ENCODE results near the gene SYTL5. TPM values are rescaled to one million over a fixed set of nuclear protein-coding genes. Genes with fewer than 3 reads are reported as not detected.

SYTL5 gene
- total RNA-seq, 1 donor from 2014 or later = 0.46 TPM

GRCh38 chrX:38163193-38163592 is 156.8 kb downstream of the SYTL5 start:
- Histone ChIP-seq H3K27ac (no peak overlapping the region), H3K4me1 (no peaks in the 10 kb centered on the region), H3K36me3 (no peaks in the 10 kb centered on the region), H3K4me3 (no peak overlapping the region), H3K9me3 (no peaks in the 10 kb centered on the region), H3K27me3 (no peaks in the 10 kb centered on the region)
- ATAC-seq (no peak), DNase-seq (no peak)
- TF ChIP-seq, protein P1, sequence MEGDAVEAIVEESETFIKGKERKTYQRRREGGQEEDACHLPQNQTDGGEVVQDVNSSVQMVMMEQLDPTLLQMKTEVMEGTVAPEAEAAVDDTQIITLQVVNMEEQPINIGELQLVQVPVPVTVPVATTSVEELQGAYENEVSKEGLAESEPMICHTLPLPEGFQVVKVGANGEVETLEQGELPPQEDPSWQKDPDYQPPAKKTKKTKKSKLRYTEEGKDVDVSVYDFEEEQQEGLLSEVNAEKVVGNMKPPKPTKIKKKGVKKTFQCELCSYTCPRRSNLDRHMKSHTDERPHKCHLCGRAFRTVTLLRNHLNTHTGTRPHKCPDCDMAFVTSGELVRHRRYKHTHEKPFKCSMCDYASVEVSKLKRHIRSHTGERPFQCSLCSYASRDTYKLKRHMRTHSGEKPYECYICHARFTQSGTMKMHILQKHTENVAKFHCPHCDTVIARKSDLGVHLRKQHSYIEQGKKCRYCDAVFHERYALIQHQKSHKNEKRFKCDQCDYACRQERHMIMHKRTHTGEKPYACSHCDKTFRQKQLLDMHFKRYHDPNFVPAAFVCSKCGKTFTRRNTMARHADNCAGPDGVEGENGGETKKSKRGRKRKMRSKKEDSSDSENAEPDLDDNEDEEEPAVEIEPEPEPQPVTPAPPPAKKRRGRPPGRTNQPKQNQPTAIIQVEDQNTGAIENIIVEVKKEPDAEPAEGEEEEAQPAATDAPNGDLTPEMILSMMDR (IDR thresholded peaks at IDR 0.05) = no peak
- intact Hi-C loops (cut with DNase I) = loop anchor here (10.0 kb wide), 1 partner anchor 238 kb away; no protein-coding TSS in a partner anchor

- Histone ChIP-seq H3K27ac (no peak overlapping the region), H3K9me3 (no peaks in the 10 kb centered on the region), H3K36me3 (no peaks in the 10 kb centered on the region), H3K4me1 (no peaks in the 10 kb centered on the region), H3K4me3 (no peak overlapping the region), H3K27me3 (no peaks in the 10 kb centered on the region)
- ATAC-seq (no peak), DNase-seq (no peak)
- intact Hi-C loops (cut with DNase I) = loop anchor here (10.0 kb wide), 1 partner anchor 240 kb away; no protein-coding TSS in a partner anchor
- TF ChIP-seq, protein P1 (IDR thresholded peaks at IDR 0.05) = no peak
Observed at GRCh38 chrX:38165023-38165422, 158.7 kb downstream of the SYTL5 start.

- Histone ChIP-seq H3K9me3 (no peaks in the 10 kb centered on the region), H3K4me1 (no peaks in the 10 kb centered on the region), H3K27me3 (no peaks in the 10 kb centered on the region), H3K36me3 (no peaks in the 10 kb centered on the region), H3K27ac (no peak overlapping the region), H3K4me3 (no peak overlapping the region)
- intact Hi-C loops (cut with DNase I) = loop anchor here (10.0 kb wide), 1 partner anchor 242 kb away; no protein-coding TSS in a partner anchor
- DNase-seq (no peak), ATAC-seq (no peak)
- TF ChIP-seq, protein P1 (IDR thresholded peaks at IDR 0.05) = peak; percentile 66
Observed at GRCh38 chrX:38166478-38167083, 160.2 kb downstream of the SYTL5 start.

DNA sequence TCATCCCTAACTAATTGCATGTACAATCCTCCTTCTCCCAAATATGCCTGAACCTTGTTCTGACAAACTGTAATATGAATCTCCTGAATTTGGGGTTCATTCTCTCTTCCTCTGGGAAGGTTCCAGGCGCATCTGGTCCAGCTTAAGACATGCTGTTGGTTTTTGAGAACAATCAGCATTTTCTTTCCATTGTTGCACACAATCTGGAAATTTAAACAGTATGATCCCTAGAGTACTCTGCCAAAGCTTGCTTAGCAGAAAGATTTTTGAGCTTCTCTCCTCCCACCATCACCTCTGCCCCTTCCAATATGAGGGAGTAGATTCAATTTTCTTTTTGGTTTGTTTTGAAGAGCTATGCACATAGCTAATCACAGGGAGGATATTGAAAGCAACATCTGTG is 164.2 kb downstream of the SYTL5 start:
- ATAC-seq (no peak), DNase-seq (no peak)
- intact Hi-C loops (cut with DNase I) = no loop called here
- no peak overlapping the region for H3K4me3 ChIP-seq
- H3K27ac ChIP-seq = no peak overlapping the region
- TF ChIP-seq, protein P1 (IDR thresholded peaks at IDR 0.05) = no peak
- H3K27me3 ChIP-seq = no peaks in the 10 kb centered on the region
- no peaks in the 10 kb centered on the region for H3K9me3 ChIP-seq
- H3K4me1 ChIP-seq = no peaks in the 10 kb centered on the region
- no peaks in the 10 kb centered on the region for H3K36me3 ChIP-seq

- ATAC-seq (no peak), DNase-seq (no peak)
- no peaks in the 10 kb centered on the region for H3K36me3 ChIP-seq
- no peak overlapping the region for H3K27ac ChIP-seq
- TF ChIP-seq, protein P1 (IDR thresholded peaks at IDR 0.05) = no peak
- no peak overlapping the region for H3K4me3 ChIP-seq
- no peaks in the 10 kb centered on the region for H3K9me3 ChIP-seq
- no peaks in the 10 kb centered on the region for H3K27me3 ChIP-seq
- intact Hi-C loops (cut with DNase I) = no loop called here
- H3K4me1 ChIP-seq = no peaks in the 10 kb centered on the region
Observed at GRCh38 chrX:38172596-38172995, 166.2 kb downstream of the SYTL5 start.

Data from upper lobe of right lung (tissue), 1 donor.